A549 (cell line): ENCODE data around the gene BANP. TPM values are rescaled to one million over a fixed set of nuclear protein-coding genes. Genes with fewer than 3 reads are reported as not detected.
A peak's percentile ranks its signal among the peaks of the same experiment; 100 is the strongest.
"Not testable (repeated sequence)": the region's sequence is repeated elsewhere in the genome, so short reads cannot be mapped to it uniquely, and the experiment has no call there.

Source experiments
- ATAC-seq, 2 experiments: fragments of 200-7000 bp in 1 of 2; fragments of >200 bp in 1 of 2; cut with Nextera tagmentation in 1 of 2; cut with Tn5 transposase in 1 of 2; 3 replicates each; pipeline versions ENCODE4 v1.8.0 to v1.9.1; 2018 to 2020; ENCODE audit warnings: mild to moderate bottlenecking in 1 of 2, moderate library complexity in 1 of 2
- CTCF ChIA-PET: fragments of 300-600 bp; sonication (Branson Sonifier 250); formaldehyde crosslinking; extraction: SDS; loops from one replicate; lab custom pipeline; 2021; ENCODE audit warnings: antibody characterized with exemption, inconsistent platforms; lab: Yijun Ruan, JAX
- POLR2A ChIA-PET: fragments of 350-600 bp; formaldehyde crosslinking; extraction: SDS; loops from one replicate; lab custom pipeline; 2021; ENCODE audit warnings: antibody characterized with exemption, inconsistent platforms; lab: Yijun Ruan, JAX
- DNase-seq, 2 experiments: peaks; one replicate each; pipeline versions ENCODE4 v3.0.0 to v3.0.0-alpha.2; 2011 to 2016; ENCODE audit warnings: low read depth in 1 of 2, low spot score in 1 of 2
- FAIRE-seq: peaks from 2 replicates; lab custom pipeline; 2011; peaks lifted over from hg19 to GRCh38; lab: Jason Lieb, UNC
- H3K27ac ChIP-seq, 2 experiments: fragments of >200 bp; sonication (Bioruptor Twin); formaldehyde crosslinking; 3 replicates each; pipeline ENCODE4 v1.5.1; 2016 to 2017
- H3K4me1 ChIP-seq: fragments of >200 bp; sonication (Bioruptor Twin); formaldehyde crosslinking; 3 replicates; pipeline ENCODE4 v1.6.1; 2016
- H3K4me2 ChIP-seq: fragments of >200 bp; sonication (Bioruptor Twin); formaldehyde crosslinking; 3 replicates; pipeline ENCODE4 v1.6.1; 2016
- H3K4me3 ChIP-seq: fragments of >200 bp; sonication (Bioruptor Twin); formaldehyde crosslinking; 3 replicates; pipeline ENCODE4 v1.5.1; 2016
- H3K9me3 ChIP-seq: fragments of >200 bp; sonication (Bioruptor Twin); formaldehyde crosslinking; 3 replicates; pipeline ENCODE4 v1.6.1; 2016
- CBX8 ChIP-seq: fragments of 200-600 bp; sonication (generic); IDR thresholded peaks from 2 replicates; pipeline ENCODE4 v1.6.1; 2016
- ESRRA ChIP-seq: fragments of 150-350 bp; IDR thresholded peaks from 2 replicates; pipeline ENCODE4 v1.6.1; 2014; ENCODE audit warnings: mild to moderate bottlenecking, low read length, borderline replicate concordance
- HOXB13 ChIP-seq: fragments of 250-450 bp; sonication (Bioruptor Pico); IDR thresholded peaks from 2 replicates; pipeline ENCODE4 v1.5.0; 2020; ENCODE audit warnings: low read depth, mild to moderate bottlenecking, moderate library complexity
- WGBS: methylation state at CpG from one replicate; pipeline ENCODE4 v1.1.6; 2017; ENCODE audit errors: missing lambda C conversion rate; 5-methylcytosine and 5-hydroxymethylcytosine counted together
- polyA plus RNA-seq, 4 experiments: library from polyadenylated mRNA; depleted of rRNA in 3 of 4; stranded (reverse); fragments of >200 nt; fragmentation: RNase III in 1 of 4; extraction: RNeasy Plus Mini Kit Qiagen cat#74134 plus additional on column Dnase treatment in 1 of 4; gene quantifications; 2 replicates in 3 of 4; 3 replicates in 1 of 4; pipeline ENCODE4 v1.2.3, GENCODE V29; 2011 to 2017
- TF ChIP-seq, protein P1 (sequence below): fragments of 150-350 bp; IDR thresholded peaks from 2 replicates; pipeline ENCODE4 v1.6.1; 2014; ENCODE audit warnings: low read depth, mild to moderate bottlenecking, low read length

The BANP gene
- polyA plus RNA-seq, 2 of the 4 experiments (the other 2 are of a cell fraction) = 17.1 to 17.2 TPM

DNA sequence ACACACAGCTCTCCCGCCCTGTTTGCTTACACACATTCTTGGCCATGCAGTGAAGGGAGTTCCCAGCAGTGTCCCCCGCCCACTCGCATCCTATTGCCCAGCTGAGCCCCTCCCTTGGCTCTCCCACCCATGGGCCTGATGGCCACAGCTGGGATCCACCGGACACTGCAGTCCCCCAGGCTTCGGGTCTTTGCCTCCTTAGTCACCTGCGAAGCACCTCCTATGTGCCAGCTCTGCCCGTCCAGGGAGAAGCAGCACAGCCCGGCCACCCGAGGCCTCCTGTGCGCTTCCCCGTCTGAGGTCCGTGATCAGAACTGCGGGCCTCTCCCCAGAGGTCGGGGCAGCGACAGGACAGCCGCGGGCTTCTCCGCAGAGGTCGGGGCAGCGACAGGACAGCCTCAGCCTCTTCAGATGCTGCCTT is 136.9 kb downstream of the BANP start:
- ATAC-seq (peak in 1 of 2 experiments; percentile 32; a peak in 3 of 6 replicates), FAIRE-seq (no peak), DNase-seq (no peak)
- ChIA-PET POLR2A (no interaction called here), CTCF (no interaction called here)
- 84% methylated on average over 17 of the region's 20 CpGs for WGBS
- no peak overlapping the region for H3K4me2 ChIP-seq
- H3K4me1 ChIP-seq = no peaks in the 10 kb centered on the region
- TF ChIP-seq CBX8 (no peak), HOXB13 (no peak), ESRRA (no peak)
- TF ChIP-seq, protein P1, sequence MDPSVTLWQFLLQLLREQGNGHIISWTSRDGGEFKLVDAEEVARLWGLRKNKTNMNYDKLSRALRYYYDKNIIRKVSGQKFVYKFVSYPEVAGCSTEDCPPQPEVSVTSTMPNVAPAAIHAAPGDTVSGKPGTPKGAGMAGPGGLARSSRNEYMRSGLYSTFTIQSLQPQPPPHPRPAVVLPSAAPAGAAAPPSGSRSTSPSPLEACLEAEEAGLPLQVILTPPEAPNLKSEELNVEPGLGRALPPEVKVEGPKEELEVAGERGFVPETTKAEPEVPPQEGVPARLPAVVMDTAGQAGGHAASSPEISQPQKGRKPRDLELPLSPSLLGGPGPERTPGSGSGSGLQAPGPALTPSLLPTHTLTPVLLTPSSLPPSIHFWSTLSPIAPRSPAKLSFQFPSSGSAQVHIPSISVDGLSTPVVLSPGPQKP = no peak
- H3K9me3 ChIP-seq = no peaks in the 10 kb centered on the region
- 0 out of 6 replicates have a peak overlapping the region, but pooled peaks of 1 of the 2 experiments have one; percentile 26 for H3K27ac ChIP-seq
- no peak overlapping the region for H3K4me3 ChIP-seq

DNA sequence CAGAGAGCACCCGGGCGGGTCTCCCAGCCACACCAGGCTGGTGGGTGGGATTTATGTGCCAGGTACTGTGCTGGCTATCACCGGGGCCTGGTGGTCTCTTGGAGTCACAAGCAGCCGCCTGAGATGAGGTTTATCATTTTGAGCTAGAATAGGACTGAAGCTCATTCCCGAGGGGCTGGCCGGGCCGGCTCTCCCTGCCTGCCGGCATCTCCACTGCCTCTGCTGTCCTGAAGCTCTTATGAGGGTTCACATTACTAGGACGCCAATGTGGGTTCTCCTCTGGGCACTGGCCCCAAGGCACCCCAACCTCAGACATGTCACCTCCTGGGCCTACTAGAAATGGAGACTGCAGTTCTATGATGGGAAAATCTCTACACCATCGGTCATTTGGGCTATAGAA is 137.4 kb downstream of the BANP start:
- CTCF ChIA-PET = interaction anchor here (0.9 kb wide), 1 partner anchor 9 kb away, joined by 3 read pairs; no protein-coding TSS in a partner anchor
- POLR2A ChIA-PET = not testable (repeated sequence)

DNA sequence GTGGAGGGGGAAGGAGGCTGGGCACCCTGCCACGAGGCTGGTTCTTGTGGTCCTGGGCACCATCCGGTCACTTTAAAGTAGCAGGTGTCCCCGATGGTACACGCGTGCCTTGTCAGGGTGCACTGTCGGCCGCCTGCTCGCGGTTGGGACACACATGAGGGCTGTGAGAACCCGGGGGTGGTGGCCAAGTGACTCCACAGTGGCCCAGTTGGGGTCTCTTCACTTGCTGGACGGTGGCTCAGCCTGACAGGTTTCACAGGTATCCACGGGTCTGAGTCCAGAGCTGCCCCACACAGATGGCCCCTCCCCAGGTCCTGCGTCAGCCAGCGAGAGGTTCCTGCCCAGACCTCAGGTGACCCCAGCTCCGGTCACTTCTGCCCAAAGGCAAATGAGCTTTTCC is 137.8 kb downstream of the BANP start:
- DNase-seq, H3K4me2 ChIP-seq, ATAC-seq, H3K4me3 ChIP-seq, H3K4me1 ChIP-seq, POLR2A ChIA-PET, H3K9me3 ChIP-seq, H3K27ac ChIP-seq, FAIRE-seq: not testable (repeated sequence)
- CTCF ChIA-PET = interaction anchor here (0.9 kb wide), 1 partner anchor 10 kb away, joined by 3 read pairs; no protein-coding TSS in a partner anchor
- 92% methylated on average over 10 of the region's 15 CpGs for WGBS

More for the DNA sequence above, 137.4 kb downstream of the BANP start:
- not testable (repeated sequence) for H3K9me3 ChIP-seq, DNase-seq, H3K4me3 ChIP-seq, FAIRE-seq, H3K4me2 ChIP-seq, H3K4me1 ChIP-seq, ATAC-seq
- WGBS = 80% methylated on average over 7 of the region's 10 CpGs
- H3K27ac ChIP-seq = 0 out of 6 replicates have a peak overlapping the region, but pooled peaks of 1 of the 2 experiments have one; percentile 26

DNA sequence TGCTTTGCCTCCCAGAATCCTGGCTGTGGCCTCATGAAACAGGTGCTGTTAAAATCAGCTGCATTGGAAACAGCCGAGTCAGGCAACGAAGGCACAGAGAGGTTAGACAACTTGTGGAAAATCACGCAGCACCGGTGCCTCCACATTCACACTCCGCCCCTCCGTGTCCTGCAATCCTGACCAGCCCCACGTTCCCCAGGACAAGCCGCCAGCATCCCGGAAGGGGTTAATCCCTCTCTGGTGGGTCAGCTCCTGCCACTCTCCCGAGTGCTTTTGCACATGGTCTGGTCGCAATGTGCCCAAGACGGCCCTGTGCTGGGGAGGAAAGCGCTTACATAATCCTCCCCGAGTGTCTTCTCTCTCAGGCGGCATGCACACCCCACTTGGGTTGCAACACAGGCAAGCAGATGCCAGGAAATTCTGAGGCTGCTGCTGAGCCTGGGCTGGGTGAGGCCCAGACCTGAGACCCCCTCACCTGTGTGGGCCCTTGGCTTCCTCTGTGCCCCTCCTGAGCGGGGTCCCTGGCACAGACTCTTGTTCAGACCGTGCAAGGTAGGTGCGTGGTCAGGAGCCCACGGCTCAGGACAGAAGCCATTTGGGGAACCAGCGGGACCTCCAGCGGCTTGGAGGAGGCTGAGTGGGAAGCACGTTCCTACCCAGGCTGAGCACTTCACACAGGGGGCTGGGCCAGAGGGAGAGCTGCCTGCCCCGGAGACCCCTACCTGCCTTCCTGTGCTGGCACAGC is 138.6 kb downstream of the BANP start:
- DNase-seq, ATAC-seq, H3K4me2 ChIP-seq, H3K4me1 ChIP-seq, H3K9me3 ChIP-seq, POLR2A ChIA-PET, H3K4me3 ChIP-seq, H3K27ac ChIP-seq: not testable (repeated sequence)
- CTCF ChIA-PET = interaction anchor here (0.9 kb wide), 1 partner anchor 10 kb away, joined by 3 read pairs; no protein-coding TSS in a partner anchor
- WGBS = 86% methylated on average over 16 of the region's 23 CpGs
- peak; percentile 28 for FAIRE-seq

DNA sequence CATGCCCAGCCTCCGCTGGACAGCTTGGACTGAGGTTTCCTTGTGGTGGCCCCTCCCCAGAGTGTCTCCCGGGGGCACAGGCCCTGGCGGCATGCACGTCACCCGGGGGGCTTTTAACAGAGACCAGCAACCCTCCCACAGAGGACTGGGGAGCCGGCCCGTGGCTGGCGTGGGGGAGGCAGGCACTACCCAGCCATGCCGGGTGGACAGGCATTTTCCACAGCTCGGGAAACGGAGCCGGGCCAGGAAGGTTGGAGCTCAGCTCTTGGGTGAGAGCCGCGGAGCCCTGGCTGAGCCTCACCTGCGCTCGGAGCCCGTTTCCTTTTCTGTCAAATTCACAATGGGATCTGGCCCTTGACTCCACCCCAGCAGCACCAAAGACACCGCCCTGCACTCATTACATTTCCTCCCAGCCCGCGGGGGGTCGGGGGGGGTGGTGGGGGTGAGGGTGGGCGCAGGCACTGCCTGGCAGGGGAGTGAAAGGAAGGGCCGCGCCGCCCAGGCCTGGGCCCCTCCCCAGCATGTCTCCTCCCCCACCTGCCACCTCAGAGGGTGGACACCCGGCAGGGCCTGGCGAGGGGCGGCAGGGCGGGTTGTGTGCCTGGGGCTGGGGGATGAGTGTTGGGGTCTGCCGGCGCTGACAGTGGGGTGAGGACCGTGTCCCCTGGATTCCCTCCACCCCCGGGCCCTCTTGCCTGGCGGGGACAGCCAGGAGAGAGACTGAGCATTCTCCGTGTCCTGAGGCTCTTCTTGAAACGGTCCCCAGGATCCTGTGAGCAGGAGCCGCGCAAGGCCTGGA is 139.3 kb downstream of the BANP start:
- WGBS = 85% methylated on average over 10 of the region's 38 CpGs
- H3K4me1 ChIP-seq, ATAC-seq, H3K9me3 ChIP-seq, H3K4me3 ChIP-seq, CTCF ChIA-PET, DNase-seq, H3K4me2 ChIP-seq, H3K27ac ChIP-seq, FAIRE-seq, POLR2A ChIA-PET: not testable (repeated sequence)

DNA sequence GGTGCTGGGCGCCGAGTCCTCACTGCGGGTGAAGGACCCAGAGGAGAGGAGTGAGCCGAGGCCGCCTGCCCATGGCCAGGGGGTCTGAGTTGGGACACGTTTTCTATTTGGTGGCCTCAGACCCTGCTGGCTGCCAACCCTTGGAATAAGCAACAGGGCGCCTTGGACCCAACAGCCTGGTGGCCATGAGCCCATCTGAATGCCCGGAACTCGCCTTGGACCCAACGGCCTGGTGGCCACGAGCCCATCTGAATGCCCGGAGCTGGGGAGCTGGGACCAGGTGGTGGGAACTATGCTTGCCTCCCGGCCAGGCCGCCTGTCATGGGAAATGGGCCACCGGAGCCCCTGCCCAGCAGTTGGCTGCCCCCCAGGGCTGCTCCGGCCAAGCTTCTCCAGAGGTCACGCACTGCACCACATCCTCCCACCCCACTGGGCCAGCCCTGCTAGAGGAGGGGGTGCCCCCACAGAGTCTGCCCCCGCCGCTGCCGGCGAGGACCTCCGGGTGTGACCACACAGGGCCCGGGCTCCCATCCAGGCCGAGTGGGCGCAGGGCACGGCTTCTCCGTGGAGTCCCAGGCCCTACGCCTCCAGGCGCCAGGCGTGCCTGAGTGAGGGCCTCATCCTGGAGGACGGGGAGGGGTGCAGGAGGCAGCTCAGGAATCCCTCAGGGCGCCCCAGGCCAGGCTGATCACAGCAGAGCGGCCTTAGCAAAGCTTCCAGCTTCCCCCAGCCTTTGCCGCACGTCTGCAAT is 140.2 kb downstream of the BANP start:
- ATAC-seq, DNase-seq, H3K27ac ChIP-seq, H3K9me3 ChIP-seq, CTCF ChIA-PET, H3K4me1 ChIP-seq, FAIRE-seq, POLR2A ChIA-PET, H3K4me3 ChIP-seq, H3K4me2 ChIP-seq: not testable (repeated sequence)
- WGBS = 90% methylated on average over 20 of the region's 35 CpGs

DNA sequence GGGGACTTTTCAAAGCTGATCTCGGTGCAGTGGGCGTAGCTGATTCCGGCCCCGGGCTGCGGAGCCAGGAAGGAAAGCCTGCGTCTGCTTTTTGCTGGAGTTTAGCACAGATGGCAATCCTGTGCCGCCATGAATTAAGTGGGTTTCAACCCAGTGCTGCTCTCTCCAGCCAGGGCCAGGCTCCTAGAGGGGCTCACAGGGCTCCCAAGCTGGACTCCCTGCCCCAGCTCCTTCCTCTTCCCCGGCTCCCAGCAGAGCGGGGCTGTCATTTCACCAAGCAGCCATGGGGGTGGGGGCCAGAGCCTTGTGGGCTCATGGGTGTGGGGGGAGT is 140.7 kb downstream of the BANP start:
- H3K4me2 ChIP-seq, H3K27ac ChIP-seq, FAIRE-seq, H3K9me3 ChIP-seq, ATAC-seq, H3K4me3 ChIP-seq, H3K4me1 ChIP-seq, POLR2A ChIA-PET, DNase-seq, CTCF ChIA-PET: not testable (repeated sequence)
- 75% methylated on average over 2 of the region's 9 CpGs for WGBS

DNA sequence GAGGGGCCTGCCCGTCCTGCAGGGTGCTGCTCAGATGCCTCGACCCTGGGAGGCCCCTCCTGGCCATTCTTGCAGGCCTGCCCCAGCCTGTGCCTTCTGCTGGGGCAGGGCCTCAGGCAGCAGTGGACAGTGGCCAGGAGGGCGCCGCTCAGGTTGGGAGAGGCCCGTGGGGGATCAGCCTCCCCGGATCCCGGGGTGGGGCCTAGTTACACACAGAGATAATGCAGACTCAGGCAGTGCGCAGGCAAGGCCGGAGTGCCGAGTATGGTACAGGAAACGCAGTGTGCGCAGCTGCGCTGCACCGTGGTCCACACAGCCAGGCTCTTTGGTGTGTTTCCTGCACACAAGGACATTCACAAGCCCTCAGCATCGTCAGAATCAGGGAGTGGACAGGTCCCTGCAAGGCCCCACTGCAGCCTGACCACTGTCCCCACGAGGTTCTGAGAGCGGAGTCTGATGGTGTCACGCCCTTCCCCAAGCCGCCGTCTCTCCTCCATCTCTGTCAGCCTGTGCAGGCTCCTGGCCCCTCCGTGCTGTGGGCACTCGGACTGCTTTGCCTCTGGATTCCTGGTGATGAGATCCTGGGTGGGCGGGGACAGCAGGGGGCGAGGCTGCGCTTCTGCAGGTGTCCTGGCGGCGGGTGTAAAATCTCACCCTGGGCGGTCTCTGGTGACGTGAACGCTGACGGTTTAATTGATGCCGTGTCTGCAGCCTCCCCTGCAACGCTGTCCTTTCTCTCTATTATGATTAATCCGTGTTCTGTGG is 141.7 kb downstream of the BANP start:
- FAIRE-seq, H3K4me1 ChIP-seq, POLR2A ChIA-PET, H3K4me3 ChIP-seq, H3K9me3 ChIP-seq, DNase-seq, H3K4me2 ChIP-seq, CTCF ChIA-PET, H3K27ac ChIP-seq: not testable (repeated sequence)
- peak; percentile 20 to 38; a peak in 4 of 6 replicates for ATAC-seq
- WGBS = 87% methylated on average over 10 of the region's 34 CpGs
